NOMO-1 treated with dmso at 0.1 percent for 144 hours (cell line): ENCODE data around the gene UFSP2.
"Not testable (repeated sequence)": the region's sequence is repeated elsewhere in the genome, so short reads cannot be mapped to it uniquely, and the experiment has no call there.

Source experiments
- DNase-seq: peaks from one replicate; lab custom pipeline; 2025; ENCODE audit not compliant: unreplicated experiment; lab: John Stamatoyannopoulos, UW

UFSP2 gene

DNA sequence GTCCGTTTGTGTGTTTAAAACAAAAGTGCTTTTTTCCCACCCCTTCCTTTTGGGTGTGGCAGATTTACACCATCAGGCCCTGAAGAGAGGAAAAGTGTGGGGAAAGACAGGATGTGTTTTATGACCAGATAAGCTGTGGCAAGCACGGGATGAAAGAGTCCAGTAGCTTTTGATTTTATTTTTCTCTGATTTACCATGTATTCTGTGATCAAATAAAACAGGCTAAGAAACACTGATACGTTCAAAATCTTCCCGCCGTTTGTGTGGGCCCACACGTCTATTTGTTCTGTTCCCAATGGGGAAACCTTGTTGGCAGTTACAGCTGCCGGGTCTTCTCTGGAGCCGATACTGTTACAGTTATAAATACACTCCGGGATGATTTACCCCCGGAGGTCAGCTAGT is 40.8 kb downstream of the UFSP2 start:
- DNase-seq = no peak

GRCh38 chr4:185384061-185384460 is 41.7 kb downstream of the UFSP2 start:
- DNase-seq = no peak

DNA sequence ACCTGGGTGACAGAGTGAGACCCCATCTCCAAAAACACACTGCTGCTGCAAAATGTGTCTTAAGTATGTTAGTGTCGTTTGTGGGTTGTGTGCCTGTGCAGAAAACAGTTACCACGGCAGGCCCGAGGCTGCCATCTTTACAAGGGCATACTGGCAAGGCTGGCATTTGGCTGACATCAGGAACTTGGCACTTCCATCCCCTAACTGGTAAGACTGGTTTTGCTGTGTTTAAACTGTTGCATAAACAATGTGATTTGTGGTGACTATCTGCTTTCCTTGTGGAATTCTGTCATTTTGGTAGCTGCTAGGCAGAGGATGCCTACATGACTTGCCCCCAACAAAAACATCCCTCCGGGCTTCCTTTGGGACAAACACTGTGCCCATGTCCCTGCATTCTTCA is 42.3 kb downstream of the UFSP2 start:
- no peak for DNase-seq

- DNase-seq = no peak
These were observed 43.0 kb downstream of the UFSP2 start for GRCh38 chr4:185382754-185383153.

GRCh38 chr4:185381288-185382196 is 44.2 kb downstream of the UFSP2 start:
- DNase-seq = no peak

DNA sequence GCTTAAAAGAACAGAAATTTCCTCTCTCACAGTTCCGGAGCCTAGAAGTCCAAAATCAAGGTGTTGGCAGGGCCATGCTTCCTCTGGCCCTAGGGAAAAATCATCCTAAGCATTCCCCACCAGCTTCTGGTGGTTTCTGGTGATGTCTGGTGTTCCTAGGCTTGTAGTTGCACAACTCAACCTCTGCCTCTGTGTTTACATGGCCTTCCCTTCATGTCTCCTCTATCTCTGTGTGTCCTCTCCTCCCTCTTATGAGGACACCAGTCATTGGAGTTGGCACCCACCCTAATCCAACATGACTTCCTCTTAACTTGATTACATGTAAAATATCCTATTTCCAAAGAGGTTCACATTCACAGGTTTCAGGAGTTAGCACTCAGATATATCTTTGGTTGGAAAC is 45.4 kb downstream of the UFSP2 start:
- DNase-seq = no peak

DNA sequence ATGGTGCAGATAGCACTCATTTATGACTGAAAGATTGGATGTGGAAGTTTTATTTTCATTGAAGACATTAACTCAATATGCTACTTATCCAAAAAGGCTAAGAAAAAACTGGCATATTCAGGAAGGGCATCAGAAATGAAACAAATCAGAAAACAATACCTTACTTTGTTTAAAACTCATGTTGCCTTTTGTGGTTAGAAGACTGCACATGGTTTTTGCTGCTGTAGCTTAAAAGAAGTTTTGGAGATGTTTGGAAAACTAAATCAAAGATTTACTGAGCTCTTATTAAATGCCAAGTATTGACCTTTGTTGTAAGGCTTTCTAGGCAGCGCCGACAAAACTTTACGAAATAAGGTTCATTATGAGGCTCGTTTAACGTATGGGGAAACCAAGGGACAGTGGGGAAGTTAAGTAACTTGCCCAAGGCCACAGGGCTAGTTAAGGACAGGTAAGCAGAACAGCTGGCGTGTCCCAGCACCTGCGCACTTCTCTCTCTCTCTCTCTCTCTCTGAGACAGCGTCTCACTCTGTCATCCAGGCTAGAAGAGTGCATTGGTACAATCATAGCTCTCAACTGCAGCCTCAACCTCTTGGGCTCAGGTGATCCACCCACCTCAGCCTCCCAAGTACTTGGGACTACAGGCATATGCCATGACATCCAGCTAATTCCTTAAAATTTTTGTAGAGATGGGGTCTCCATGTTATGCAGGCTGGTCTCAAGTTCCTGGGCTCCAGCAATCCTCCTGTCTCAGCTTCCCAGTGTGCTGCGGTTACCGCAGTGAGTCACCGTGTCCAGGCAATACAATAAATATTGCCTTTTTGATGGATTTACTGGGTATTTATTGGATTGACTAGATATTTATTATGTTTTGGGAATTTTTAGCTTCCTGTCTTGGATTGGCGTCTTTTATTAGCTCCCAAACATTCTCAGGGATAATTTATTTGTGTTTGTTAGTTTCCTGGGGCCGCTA is 46.2 kb downstream of the UFSP2 start:
- DNase-seq = no peak

DNA sequence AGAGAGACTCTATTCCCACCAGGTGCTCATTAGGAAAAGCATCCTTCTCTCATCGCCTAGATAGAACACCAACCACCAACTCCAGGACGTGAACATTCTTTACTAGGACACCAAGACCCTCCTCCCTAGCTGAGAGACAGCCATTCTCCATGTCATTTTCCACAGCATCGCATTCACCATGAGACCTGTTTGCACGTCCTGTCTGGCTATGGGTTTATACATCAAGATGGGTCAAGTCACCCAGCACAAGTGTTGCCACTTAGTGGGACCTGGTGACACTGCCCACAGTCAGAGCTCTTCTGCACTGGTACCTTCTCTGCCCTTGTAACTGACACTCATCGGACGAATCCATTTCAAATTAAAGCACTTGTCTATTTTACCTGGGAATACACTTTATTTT is 47.5 kb downstream of the UFSP2 start:
- DNase-seq = no peak

GRCh38 chr4:185374573-185374972 is 51.2 kb downstream of the UFSP2 start:
- DNase-seq = no peak

DNA sequence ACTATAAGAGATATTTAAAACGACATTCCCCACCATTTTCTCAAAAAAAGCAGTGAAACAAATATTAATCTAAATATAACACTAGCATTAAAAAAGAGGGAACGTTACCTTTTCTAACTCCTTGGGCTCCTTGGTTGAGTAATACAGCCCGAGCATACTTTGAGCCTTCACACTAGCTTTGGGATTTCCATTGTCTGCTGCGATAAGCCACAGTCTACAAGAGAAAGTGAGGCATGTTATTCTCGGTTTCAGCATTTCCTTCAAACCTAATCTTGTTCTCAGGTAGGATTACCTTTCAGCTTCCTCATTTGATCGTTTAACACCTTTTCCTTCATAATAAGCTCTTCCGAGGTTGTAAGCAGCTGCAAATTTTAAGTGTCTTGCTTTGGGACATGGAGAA is 51.7 kb downstream of the UFSP2 start:
- DNase-seq = no peak

DNA sequence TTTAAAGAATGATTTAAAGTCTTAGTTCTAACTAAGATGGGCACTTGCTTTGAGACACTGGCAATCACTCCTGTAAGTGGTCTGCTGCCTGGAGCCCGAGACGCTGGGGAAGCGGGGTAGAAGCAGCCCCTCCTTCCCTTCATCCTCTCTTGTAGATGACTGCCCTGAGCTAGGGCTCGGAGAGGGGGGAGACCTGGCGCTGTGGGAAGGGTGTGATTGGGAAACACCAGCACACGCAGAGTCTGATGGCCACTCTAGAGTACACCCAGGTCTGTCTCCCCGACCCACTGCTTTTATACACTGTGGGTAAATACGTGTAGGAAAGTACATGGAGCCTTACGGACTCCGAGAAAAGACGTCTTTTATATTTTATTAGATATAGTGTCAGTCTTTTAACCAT is 54.1 kb downstream of the UFSP2 start:
- no peak for DNase-seq

DNA sequence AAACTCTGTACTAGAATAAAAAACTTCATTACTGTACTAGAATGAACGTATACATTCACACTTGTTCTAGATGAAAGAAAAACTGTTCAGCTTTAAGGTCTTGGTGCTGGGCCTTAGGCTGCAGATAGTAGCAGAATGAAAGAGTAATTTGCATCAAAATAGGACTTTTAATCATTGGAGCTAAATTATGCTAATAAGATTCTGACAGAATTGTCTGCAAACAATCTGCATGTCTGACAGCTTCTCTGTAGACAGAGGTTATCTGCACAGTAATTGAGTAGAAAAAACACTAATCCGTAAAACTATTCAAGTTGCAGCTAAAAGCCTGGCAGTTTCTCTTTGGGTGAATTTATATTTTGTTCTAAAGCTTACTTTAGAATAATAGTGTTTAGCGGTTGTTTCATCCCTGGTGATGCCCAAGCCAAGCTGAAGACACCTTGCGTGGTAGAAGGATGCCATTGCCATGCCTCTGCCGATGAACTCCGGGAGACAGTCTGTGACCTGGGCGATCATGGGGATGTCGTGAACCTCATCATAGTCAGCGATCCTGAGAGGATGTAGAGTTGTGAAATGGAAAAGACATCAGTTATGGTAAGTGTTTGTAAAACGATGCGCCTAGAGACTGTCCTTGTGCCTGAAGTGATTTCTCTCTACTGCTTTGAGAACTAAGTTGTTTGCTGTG is 55.4 kb downstream of the UFSP2 start:
- DNase-seq = no peak

GRCh38 chr4:185369731-185370130 is 56.0 kb downstream of the UFSP2 start:
- no peak for DNase-seq

- no peak for DNase-seq
These were observed 60.9 kb downstream of the UFSP2 start for GRCh38 chr4:185364886-185365285.

DNA sequence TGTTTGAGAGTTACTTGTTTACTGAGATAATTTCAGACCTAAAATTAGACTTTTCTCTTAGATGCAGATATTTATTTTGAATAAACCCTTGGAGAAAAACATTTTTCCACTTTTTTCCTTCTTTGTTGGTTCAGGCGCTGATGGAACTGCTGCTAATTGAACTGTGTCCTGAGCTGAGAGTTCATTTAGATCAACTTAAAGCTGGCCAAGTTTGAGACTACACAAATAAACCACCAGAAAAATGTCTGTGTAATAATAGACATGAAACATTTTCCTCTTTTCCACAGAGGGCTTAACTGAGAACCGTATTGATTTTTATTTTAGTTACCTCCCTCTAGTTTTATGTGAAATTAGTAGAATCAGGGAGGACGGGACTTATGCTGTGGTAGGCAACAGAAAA is 62.5 kb downstream of the UFSP2 start:
- no peak for DNase-seq

DNA sequence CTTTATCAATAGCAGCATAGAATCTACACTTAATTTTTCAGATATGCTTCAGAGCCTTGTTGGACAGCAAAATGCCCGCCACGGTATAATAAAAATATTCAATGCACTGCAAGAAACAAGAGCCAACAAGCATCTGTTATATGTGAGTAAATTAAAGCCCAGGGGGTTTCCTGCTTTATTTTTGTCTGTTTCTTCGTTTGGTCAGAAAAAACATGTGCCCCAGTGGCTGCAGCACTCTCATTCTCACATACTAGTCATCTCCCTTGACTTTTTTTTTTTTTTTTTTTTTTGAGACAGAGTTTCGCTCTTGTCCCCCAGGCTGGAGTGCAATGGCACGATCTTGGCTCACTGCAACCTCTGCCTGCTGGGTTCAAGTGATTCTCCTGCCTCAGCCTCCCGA is 63.2 kb downstream of the UFSP2 start:
- not testable (repeated sequence) for DNase-seq

DNA sequence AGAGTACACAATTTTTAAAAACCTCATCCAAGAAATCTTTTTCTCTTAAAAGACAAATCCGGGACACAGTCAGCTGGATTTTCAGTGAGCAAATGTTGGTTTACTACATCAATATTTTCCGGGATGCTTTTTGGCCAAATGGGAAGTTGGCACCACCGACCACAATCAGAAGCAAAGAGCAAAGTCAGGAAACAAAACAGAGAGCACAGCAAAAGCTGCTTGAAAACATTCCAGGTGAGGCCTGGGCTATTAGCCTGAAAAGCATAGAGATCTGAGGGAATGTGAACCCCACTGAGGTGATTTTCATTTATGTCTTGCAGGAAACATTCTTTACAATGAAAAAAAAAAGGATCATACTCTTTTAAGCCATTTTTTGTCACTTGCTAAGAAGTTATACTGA is 63.9 kb downstream of the UFSP2 start:
- no peak for DNase-seq

- no peak for DNase-seq
These were observed 65.9 kb downstream of the UFSP2 start for GRCh38 chr4:185359767-185360446.

GRCh38 chr4:185358959-185359358 is 66.8 kb downstream of the UFSP2 start:
- DNase-seq = no peak

GRCh38 chr4:185358514-185358913 is 67.2 kb downstream of the UFSP2 start:
- DNase-seq = no peak
